ENCODE data around the gene WDR33.

Gene WDR33

GRCh38 chr2:127670055-127670956, 140.7 kb downstream of the WDR33 start:
- DNase-seq: no peak

- no peak for DNase-seq
These were observed 141.9 kb downstream of the WDR33 start for GRCh38 chr2:127669056-127669455.

- DNase-seq: no peak
These were observed 145.6 kb downstream of the WDR33 start for GRCh38 chr2:127665267-127665893.

GRCh38 chr2:127664895-127665225, 146.1 kb downstream of the WDR33 start:
- DNase-seq: no peak

- no peak for DNase-seq
These were observed 146.7 kb downstream of the WDR33 start for GRCh38 chr2:127664065-127664894.

- DNase-seq: no peak
These were observed 147.4 kb downstream of the WDR33 start for GRCh38 chr2:127663566-127664064.

GRCh38 chr2:127662937-127663565, 147.9 kb downstream of the WDR33 start:
- no peak for DNase-seq

GRCh38 chr2:127661949-127662510, 148.9 kb downstream of the WDR33 start:
- no peak for DNase-seq

- DNase-seq: no peak
These were observed 149.8 kb downstream of the WDR33 start for GRCh38 chr2:127661072-127661649.

GRCh38 chr2:127660291-127660578, 150.7 kb downstream of the WDR33 start:
- no peak for DNase-seq

GRCh38 chr2:127659408-127660290, 151.3 kb downstream of the WDR33 start:
- DNase-seq: peak; percentile 7

- no peak for DNase-seq
These were observed 152.1 kb downstream of the WDR33 start for GRCh38 chr2:127658641-127659407.

- DNase-seq: no peak
These were observed 152.8 kb downstream of the WDR33 start for GRCh38 chr2:127658146-127658545.

- no peak for DNase-seq
These were observed 153.8 kb downstream of the WDR33 start for GRCh38 chr2:127657232-127657595.

- DNase-seq: no peak
These were observed 154.3 kb downstream of the WDR33 start for GRCh38 chr2:127656569-127657231.

GRCh38 chr2:127655209-127656073, 155.5 kb downstream of the WDR33 start:
- DNase-seq: no peak

- DNase-seq: no peak
These were observed 156.2 kb downstream of the WDR33 start for GRCh38 chr2:127654838-127655175.

- no peak for DNase-seq
These were observed 156.7 kb downstream of the WDR33 start for GRCh38 chr2:127654084-127654837.
